Measurements from ENCODE around the gene PHF2. TPM values are rescaled to one million over a fixed set of nuclear protein-coding genes. Genes with fewer than 3 reads are reported as not detected.

The PHF2 gene
- total and polyA plus RNA-seq, 2 of the 4 experiments (the other 2 are of a cell fraction) = 5.9 to 9.5 TPM

- no peak overlapping the region for H2BK120ac ChIP-seq (ENCODE audit: low read depth, low read length)
- peaks cover 47% of the 10 kb centered on the region for H4K20me1 ChIP-seq (ENCODE audit: insufficient read depth, low read length)
- H4K91ac ChIP-seq (ENCODE audit: insufficient read depth, low read depth, low read length) = no peak overlapping the region
- ATAC-seq (ENCODE audit: low read depth) = no peak
- H3K23ac ChIP-seq (ENCODE audit: low read depth, low read length) = no peak overlapping the region
- no peak overlapping the region for H3K4ac ChIP-seq (ENCODE audit: low read depth, low read length)
- H3K14ac ChIP-seq (replicated peaks; ENCODE audit: low read depth, low read length) = no peak overlapping the region
- ChIA-PET CTCF (interaction anchor here (0.7 kb wide), 1 partner anchor 14 kb away, joined by 3 read pairs; no protein-coding TSS in a partner anchor), POLR2A (ENCODE audit: unreplicated experiment) (no interaction called here)
- no peak overlapping the region for H4K5ac ChIP-seq (ENCODE audit: low read depth, low read length)
- no peak overlapping the region for H2AK9ac ChIP-seq (replicated peaks; ENCODE audit: low read depth, low read length, poor library complexity)
- H3K27me3 ChIP-seq (ENCODE audit: control insufficient read depth, insufficient read depth, low read length) = no peaks in the 10 kb centered on the region
- peaks cover 25 to 64% of the 10 kb centered on the region in 2 experiments for H3K79me1 ChIP-seq (ENCODE audit: low read depth in 1 of 2, low read length in 2 of 2)
- H3K36me3 ChIP-seq (ENCODE audit: control insufficient read depth, insufficient read depth, low read length) = no peaks in the 10 kb centered on the region
- H3K9ac ChIP-seq (ENCODE audit: low read depth, low read length) = no peak overlapping the region
- no peak overlapping the region for H3K56ac ChIP-seq (ENCODE audit: extremely low read depth, insufficient read depth, low read length)
- peaks cover under 1% of the 10 kb centered on the region; the same call in 1 of the 2 replicates for H3K9me3 ChIP-seq (ENCODE audit: control insufficient read depth, insufficient read depth, low read length)
- no peak overlapping the region for H2AFZ ChIP-seq (replicated peaks; ENCODE audit: low read length, poor library complexity)
- no peak overlapping the region for H2BK20ac ChIP-seq (ENCODE audit: low read depth, low read length)
- H2BK5ac ChIP-seq (ENCODE audit: low read depth, low read length, poor library complexity, severe bottlenecking) = no peak overlapping the region
- H2AK5ac ChIP-seq (ENCODE audit: low read depth, low read length) = no peak overlapping the region
- no peak overlapping the region for H3K27ac ChIP-seq (ENCODE audit: insufficient read depth, low read length)
- no peak overlapping the region for H3K18ac ChIP-seq (ENCODE audit: low read depth, low read length)
- no peak for DNase-seq
- no peak overlapping the region for H2BK15ac ChIP-seq (ENCODE audit: low read depth, low read length)
- no peak overlapping the region for H3K4me2 ChIP-seq (ENCODE audit: low read depth, low read length)
- peaks cover 13% of the 10 kb centered on the region for H3K9me1 ChIP-seq (ENCODE audit: insufficient read depth, low read length)
- dilution Hi-C loops (cut with HindIII; ENCODE audit: low sequenced_read_pairs, unreplicated experiment) (no loop called here), in situ Hi-C loops (cut with MboI; ENCODE audit: low sequenced_read_pairs) (no loop called here), intact Hi-C loops (cut with micrococcal nuclease) (loop anchor here (5.0 kb wide), 1 partner anchor 87 kb away; no protein-coding TSS in a partner anchor)
- WGBS, 2 experiments (ENCODE audit: extremely low coverage in 2 of 2, insufficient read length in 1 of 2) = 100% methylated on average over 3 of the region's 20 CpGs; no CpG with 5 or more reads in 1 of the 2 experiments
- no TSS peak for BruUV-seq (replicated peaks)
- no peak overlapping the region for H3K4me3 ChIP-seq (ENCODE audit: insufficient read depth, low read depth, low read length)
- peaks cover 25% of the 10 kb centered on the region for H3K4me1 ChIP-seq (ENCODE audit: control insufficient read depth, insufficient read depth, low read length)
- no peak overlapping the region for H4K8ac ChIP-seq (ENCODE audit: low read depth in 2 of 2, low read length in 2 of 2)
- no peak for TF ChIP-seq CHD1 (IDR thresholded peaks at IDR 0.05; ENCODE audit: low read depth, low read length)
- no peak for TF ChIP-seq RFX5 (IDR thresholded peaks at IDR 0.05; ENCODE audit: low read depth, low read length)
- no peak for TF ChIP-seq MAZ (IDR thresholded peaks at IDR 0.05; ENCODE audit: borderline replicate concordance, low read depth, low read length)
- TF ChIP-seq CTCF (conservative IDR thresholded peaks at IDR 0.05; ENCODE audit: low read depth, low read length) = no peak
- TF ChIP-seq RAD21 (IDR thresholded peaks at IDR 0.05; ENCODE audit: low read length) = no peak
- no peak for TF ChIP-seq CEBPB (IDR thresholded peaks at IDR 0.05; ENCODE audit: low read depth, low read length)
- no peak for TF ChIP-seq USF2 (IDR thresholded peaks at IDR 0.05; ENCODE audit: low read depth, low read length)
- no peak for TF ChIP-seq BHLHE40 (IDR thresholded peaks at IDR 0.05; ENCODE audit: low read depth, low read length)
- no peak for TF ChIP-seq MXI1 (IDR thresholded peaks at IDR 0.05; ENCODE audit: borderline replicate concordance, low read depth, low read length)
- no peak for TF ChIP-seq FOS (IDR thresholded peaks at IDR 0.05; ENCODE audit: low read depth, low read length)
- no peak for TF ChIP-seq ELK1 (IDR thresholded peaks at IDR 0.05; ENCODE audit: borderline replicate concordance, low read depth, low read length)
- no peak for TF ChIP-seq MAFK (IDR thresholded peaks at IDR 0.05; ENCODE audit: low read depth, low read length)
- TF ChIP-seq SMC3 (IDR thresholded peaks at IDR 0.05; ENCODE audit: low read depth, low read length) = no peak
- no peak for TF ChIP-seq NFE2L2 (IDR thresholded peaks at IDR 0.05; ENCODE audit: low read depth, low read length)
Measured at GRCh38 chr9:93579711-93580516, 3.5 kb downstream of the PHF2 start.
